ENCODE measurements around the gene EPS15.
"Not testable (repeated sequence)": the region's sequence is repeated elsewhere in the genome, so short reads cannot be mapped to it uniquely, and the experiment has no call there.

The EPS15 gene

DNA sequence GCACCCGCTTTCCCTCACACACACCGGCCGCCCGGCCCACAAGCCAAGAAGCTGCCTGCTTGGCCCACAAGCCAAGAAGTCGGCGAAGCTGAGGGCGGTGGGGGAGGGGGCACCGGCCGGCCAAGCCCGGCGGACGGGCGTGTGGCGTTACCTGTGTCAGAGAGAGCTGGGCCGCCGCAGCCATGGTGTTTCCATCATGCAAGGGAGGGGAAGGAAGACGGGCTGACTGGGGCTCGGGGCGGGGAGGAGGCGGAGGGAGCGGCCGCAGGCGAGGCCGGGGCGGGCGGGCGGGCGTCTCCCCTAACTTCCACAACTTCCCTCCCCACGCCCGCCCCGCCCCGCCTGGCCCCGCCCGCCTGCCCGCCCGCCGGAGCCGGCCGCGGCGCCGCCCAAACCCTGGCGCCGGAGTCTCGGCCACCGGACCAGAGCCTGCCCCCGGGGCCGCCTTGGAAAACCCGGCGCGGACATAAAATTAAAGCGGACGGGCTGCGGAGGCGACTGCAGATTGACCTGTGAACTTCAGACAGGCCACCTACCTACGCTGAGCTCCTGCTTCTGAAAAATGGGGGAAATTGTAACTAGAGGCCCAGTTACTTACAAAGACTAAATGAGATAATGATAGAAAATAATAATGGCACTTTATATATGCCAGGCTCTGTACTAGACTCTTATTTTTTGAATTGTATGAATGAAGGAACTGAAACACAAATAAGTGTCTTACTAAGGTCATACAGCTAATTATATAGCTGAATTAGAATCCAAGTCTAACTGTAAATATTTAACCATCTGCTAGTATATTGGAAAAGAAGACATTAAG, at the start of gene EPS15:
TSS of gene EPS15 (minus strand) at position 219 of the 817 bp plus-strand sequence. CDS start at position 184, 35 bp downstream.
- DNase-seq (ENCODE audit: low read depth in 2 of 2), result peak; percentile 71 to 73

- DNase-seq (ENCODE audit: low read depth in 2 of 2), result no peak
Measured at GRCh38 chr1:51568231-51568935, 49.3 kb upstream of the EPS15 start.

- no peak for DNase-seq (ENCODE audit: low read depth in 2 of 2)
Measured at GRCh38 chr1:51567653-51568052, 48.6 kb upstream of the EPS15 start.

DNA sequence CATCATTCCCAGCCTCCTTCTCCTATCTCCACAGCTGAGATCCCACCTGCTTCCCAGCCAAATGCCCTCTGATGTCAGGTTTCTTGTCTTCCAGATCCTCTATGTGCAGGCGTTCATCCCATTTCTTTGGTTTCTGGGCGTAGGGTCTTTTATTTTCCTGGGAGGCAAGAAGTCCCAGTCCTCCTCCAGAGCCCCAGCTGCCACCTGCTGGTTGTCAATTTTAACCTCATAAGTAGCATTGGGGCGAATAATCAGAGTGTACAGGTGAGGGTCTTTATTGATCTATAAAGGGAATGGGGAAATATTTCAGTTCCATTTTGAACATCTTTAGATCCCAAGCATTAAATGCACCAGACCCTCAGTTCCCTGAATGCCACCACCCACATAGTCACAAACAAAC, 47.2 kb upstream of the EPS15 start:
- no peak for DNase-seq (ENCODE audit: low read depth in 2 of 2)

- no peak for DNase-seq (ENCODE audit: low read depth in 2 of 2)
Measured at GRCh38 chr1:51565009-51565408, 45.9 kb upstream of the EPS15 start.

GRCh38 chr1:51564124-51564523, 45.1 kb upstream of the EPS15 start:
- no peak for DNase-seq (ENCODE audit: low read depth in 2 of 2)

DNA sequence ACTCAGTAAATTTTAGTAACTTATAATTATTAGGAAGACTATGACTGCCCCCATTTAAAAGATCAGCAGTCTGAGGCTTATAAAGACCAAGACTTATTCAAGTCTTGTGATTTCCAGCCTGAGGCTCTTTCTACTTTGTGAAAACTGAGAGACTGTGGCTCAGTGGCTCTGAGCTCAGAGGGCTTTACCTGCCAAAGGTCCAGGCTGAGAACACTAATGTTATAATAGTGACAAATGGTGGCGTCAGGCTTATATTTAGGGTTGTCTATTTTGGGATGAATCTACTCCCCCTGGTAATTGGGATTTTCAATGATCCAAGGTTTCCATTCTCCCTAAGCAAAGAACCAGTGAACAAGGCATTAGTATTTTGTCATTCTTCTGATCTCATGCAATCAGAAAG, 42.6 kb upstream of the EPS15 start:
- DNase-seq (ENCODE audit: low read depth in 2 of 2), result no peak

GRCh38 chr1:51560895-51561294, 41.8 kb upstream of the EPS15 start:
- DNase-seq (ENCODE audit: low read depth in 2 of 2), result not testable (repeated sequence)

- no peak for DNase-seq (ENCODE audit: low read depth in 2 of 2)
Measured at GRCh38 chr1:51560034-51560433, 41.0 kb upstream of the EPS15 start.

DNA sequence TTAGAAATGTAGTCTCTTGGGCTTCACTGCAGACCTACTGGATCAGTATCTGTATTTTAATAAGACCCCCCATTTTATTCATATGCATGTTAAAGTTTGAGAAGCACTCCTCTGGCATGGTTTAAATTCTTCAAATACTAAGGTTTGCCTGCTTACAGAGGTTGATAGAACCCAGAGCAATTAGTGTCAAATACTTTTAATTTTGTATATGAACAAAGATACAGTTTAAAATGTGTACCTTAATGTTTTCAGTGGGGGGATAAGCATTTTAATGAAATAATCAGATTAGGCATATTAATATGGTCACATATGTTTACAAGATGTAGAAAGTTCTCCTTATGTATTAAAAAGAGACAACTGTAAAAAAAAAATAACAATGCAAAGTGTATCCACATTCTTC, 40.4 kb upstream of the EPS15 start:
- no peak for DNase-seq (ENCODE audit: low read depth in 2 of 2)

- no peak for DNase-seq (ENCODE audit: low read depth in 2 of 2)
Measured at GRCh38 chr1:51559064-51559500, 40.0 kb upstream of the EPS15 start.

DNA sequence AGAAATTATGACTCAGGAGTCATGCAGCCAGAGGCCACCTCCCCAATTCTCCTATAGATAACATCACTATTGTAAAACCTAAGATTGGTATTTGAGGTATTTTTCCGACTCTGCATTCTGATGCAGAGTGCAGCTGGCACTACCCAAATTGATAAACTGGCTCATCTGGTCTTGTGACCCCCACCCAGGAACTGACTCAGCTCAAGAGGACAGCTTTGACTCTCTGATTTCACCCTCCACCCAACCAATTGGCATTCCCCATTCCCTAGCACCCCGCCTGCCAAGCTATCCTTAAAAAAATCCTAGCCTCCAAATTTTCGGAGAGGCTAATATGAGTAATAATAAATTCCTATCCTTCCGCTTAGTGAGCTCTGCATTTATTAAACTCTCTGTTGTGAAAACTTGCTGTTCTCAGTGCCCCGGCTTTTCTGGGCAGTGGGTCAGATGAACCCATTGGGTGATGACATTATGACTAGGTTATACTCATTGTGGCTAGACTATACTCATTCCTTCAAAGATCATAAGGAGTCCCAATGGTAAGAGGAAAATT, 39.4 kb upstream of the EPS15 start:
- DNase-seq (ENCODE audit: low read depth in 2 of 2), result no peak

GRCh38 chr1:51557168-51557567, 38.1 kb upstream of the EPS15 start:
- no peak for DNase-seq (ENCODE audit: low read depth in 2 of 2)

DNA sequence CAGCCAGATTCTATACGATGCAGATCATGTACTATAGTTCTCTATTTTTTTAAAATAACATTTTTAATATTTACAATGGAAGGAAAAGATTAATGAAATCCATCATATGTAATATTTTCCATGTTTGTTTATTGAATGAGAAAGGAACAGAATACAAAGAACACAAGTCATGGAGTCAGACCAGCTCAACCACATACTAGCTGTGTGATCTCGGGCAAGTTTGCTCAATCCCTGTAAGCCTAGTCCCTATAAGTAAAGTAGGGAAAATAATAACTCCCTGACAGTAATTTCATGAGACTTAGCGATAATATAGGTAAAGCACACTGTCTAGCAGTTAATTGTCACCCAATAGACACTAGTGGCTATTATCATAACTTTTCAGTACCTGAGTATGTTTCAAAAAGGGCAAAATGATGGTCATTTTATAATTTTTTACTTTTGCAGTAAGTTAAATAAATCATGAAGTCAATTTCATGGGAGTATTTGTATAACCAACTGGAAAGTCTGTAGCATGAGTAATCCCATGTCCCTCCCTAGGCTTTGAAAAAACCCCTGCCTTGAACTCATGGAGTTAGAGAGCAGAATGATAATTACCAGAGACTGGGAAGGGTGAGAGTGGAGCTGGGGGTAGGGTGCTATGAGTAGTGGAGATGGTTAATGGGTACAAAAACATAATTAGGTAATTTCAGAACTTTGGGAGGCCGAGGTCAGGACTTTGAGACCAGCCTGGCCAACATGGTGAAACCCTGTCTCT, 37.0 kb upstream of the EPS15 start:
- no peak for DNase-seq (ENCODE audit: low read depth in 2 of 2)

DNA sequence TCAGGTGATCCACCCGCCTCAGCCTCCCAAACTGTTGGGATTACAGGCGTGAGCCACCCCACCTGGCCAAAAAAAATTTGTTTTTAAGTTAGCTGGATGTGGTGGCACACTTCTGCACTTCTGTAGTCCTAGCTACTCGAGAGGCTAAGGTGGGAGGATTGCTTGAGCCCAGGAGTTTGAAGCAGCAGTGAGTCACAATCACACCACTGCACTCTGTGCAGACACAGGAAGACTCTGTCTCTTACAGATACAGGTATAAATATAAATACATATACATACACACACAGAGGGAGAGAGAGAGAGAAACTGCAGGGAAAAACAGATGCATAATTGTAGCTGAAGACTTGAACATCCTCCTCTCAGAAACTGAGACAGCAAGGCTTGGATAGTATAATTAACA, 34.8 kb upstream of the EPS15 start:
- DNase-seq (ENCODE audit: low read depth in 2 of 2), result no peak

- no peak for DNase-seq (ENCODE audit: low read depth in 2 of 2)
Measured at GRCh38 chr1:51552929-51553807, 34.1 kb upstream of the EPS15 start.

DNA sequence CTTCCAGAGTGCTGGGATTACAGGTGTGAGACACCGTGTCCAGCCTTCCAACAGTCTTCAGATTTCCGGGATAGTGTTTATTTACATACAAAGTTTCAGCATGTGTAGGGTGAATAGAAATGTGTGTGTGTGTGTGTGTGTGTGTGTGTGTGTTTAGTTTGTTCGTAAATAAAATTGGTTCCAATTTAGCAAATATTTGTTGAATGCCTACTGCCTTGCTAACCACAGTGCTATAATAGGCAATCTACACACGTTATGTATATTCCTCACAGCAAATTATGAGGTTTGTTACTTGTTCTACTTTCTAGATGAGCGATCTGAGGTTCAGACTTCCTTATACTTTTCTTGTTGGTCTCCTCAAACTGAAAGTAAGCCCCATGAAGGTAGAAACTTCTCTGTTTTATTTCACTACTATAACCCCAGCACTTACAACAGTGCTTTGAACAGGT, 32.8 kb upstream of the EPS15 start:
- no peak for DNase-seq (ENCODE audit: low read depth in 2 of 2)

GRCh38 chr1:51551081-51551480, 32.0 kb upstream of the EPS15 start:
- no peak for DNase-seq (ENCODE audit: low read depth in 2 of 2)

DNA sequence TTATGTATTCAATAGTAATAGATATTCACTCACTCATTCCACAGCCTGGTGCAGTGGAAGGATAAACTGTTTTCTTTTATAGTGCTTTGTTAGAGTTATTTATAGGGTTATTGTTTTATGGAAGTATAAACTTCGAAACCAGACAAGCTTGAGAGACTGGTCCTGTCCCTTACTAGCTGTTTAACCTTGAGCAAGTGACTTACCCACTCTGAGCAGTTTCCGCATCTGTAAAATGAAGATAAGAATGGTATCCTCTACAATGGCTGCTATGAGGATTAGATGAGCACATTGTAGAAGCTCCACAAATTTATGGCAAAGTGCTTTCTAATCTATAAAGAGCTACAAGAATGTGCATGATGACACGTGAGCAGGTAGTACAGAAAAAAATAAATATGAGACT, 30.8 kb upstream of the EPS15 start:
- DNase-seq (ENCODE audit: low read depth in 2 of 2), result no peak

DNA sequence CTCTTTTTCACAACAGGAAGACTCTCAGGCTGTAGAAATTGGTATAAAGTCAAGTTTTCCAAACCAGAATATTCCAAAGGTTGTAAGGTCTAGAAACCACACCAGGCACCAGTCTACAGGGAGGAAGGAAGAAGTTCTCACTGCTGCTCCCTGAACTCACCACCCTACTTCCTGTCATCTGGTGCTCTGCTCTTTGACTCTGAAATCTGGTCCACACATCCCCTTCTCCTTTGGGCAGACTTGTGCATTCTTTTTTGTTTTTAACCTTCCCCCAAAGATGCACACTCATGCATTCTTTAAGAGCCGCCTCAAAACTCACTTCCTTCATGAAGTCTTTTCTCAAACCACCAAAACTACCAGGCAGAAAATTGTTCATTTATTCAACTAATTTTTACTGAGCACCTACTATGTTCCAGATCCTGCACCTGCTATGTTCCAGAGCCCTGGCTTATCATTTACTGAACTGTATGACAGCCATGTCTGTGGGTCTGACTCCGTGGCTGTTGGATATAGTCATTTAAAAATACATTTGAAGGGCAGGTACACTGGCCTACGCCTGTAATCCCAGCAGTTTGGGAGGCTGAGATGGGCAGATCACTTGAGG, 30.1 kb upstream of the EPS15 start:
- no peak for DNase-seq (ENCODE audit: low read depth in 2 of 2)

DNA sequence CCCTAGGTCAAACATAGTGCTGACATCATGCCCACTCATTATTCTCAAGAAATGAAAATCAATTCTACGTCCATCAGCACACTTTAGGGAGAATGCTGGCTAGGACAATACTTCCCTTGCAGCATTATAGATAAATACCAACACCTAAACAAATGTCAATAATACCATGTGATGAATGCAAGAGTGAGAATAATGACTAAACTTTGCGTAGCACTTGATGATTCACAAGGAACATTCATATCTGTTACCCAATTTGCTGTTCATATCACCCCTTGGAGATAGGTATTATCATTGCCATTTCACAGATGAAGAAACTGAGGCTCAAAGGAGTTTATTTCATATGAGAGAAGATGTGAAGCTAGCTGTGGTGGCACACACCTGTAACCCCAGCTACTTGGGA, 24.8 kb upstream of the EPS15 start:
- DNase-seq (ENCODE audit: low read depth in 2 of 2), result no peak

Measured in stimulated activated CD8-positive, alpha-beta memory T cell treated with anti-CD3 and anti-CD28 coated beads, Interleukin-15, amount 100 ng/mL, for 4 hours (primary cell).